Lower leg skin (tissue), 4 donors: Measurements from ENCODE around the gene TOR2A. TPM values are rescaled to one million over a fixed set of nuclear protein-coding genes. Genes with fewer than 3 reads are reported as not detected.

ENCODE experiments used
- DNase-seq, 2 donors: peaks; one replicate each; pipeline ENCODE4 v3.0.0-alpha.2; 2019; ENCODE audit warnings: low spot score in 2 of 2
- H3K4me3 ChIP-seq: fragments of 200-600 bp; sonication (generic); 2 replicates; pipeline ENCODE4 v1.5.1; 2017; ENCODE audit warnings: mild to moderate bottlenecking, low read depth; ENCODE audit not compliant: poor library complexity, severe bottlenecking
- CTCF ChIP-seq, 3 donors: fragments of 450-650 bp; IDR thresholded peaks; one replicate each; pipeline ENCODE4 v1.5.1; 2016; ENCODE audit warnings: antibody characterized with exemption in 3 of 3, mild to moderate bottlenecking in 3 of 3, moderate library complexity in 2 of 3
- POLR2A ChIP-seq, 2 donors: fragments of 450-650 bp; IDR thresholded peaks; one replicate each; pipeline ENCODE4 v1.6.1; 2016 to 2017; ENCODE audit warnings: antibody characterized with exemption in 2 of 2, mild to moderate bottlenecking in 1 of 2, moderate library complexity in 1 of 2
- WGBS, 2 donors: methylation state at CpG; one replicate each; pipeline ENCODE4 v1.1.5; 2018; 5-methylcytosine and 5-hydroxymethylcytosine counted together
- intact Hi-C: fragments of 100-400 bp; cut with DNase I; formaldehyde crosslinking; loops from one replicate; pipeline ENCODE4 v1.15.0; 2023; ENCODE audit warnings: low total_unique reads
- total RNA-seq, 4 donors: library from RNA; depleted of rRNA; stranded (reverse); fragments of >200 nt; gene quantifications; one replicate each; pipeline ENCODE4 v1.1.0, GENCODE V29; 2016

TOR2A gene
- total RNA-seq, 4 donors from 2014 or later = 11.5 to 19.9 (median 15.1) TPM

GRCh38 chr9:127773981-127774380 lies 38.9 kb upstream of the TOR2A start:
- no peak overlapping the region for H3K4me3 ChIP-seq
- 87 to 90% methylated on average over 10 of the region's 10 CpGs for WGBS, 2 donors
- intact Hi-C loops = no loop called here
- TF ChIP-seq POLR2A (IDR thresholded peaks at IDR 0.05) (no peak), CTCF (IDR thresholded peaks at IDR 0.05) (no peak)
- DNase-seq = no peak

- DNase-seq = no peak
- intact Hi-C loops = no loop called here
- WGBS, 2 donors = 88 to 92% methylated on average over 3 of the region's 3 CpGs
These were observed 38.2 kb upstream of the TOR2A start for GRCh38 chr9:127773272-127773671.

GRCh38 chr9:127772603-127773002 lies 37.5 kb upstream of the TOR2A start:
- H3K4me3 ChIP-seq = no peak overlapping the region
- TF ChIP-seq POLR2A (IDR thresholded peaks at IDR 0.05) (no peak), CTCF (IDR thresholded peaks at IDR 0.05) (no peak)
- intact Hi-C loops = no loop called here
- DNase-seq = no peak
- 88 to 94% methylated on average over 5 of the region's 5 CpGs for WGBS, 2 donors

More at GRCh38 chr9:127773272-127773671, 38.2 kb upstream of the TOR2A start:
- H3K4me3 ChIP-seq = no peak overlapping the region
- TF ChIP-seq CTCF (IDR thresholded peaks at IDR 0.05) (no peak), POLR2A (IDR thresholded peaks at IDR 0.05) (no peak)

GRCh38 chr9:127771570-127772189 lies 36.6 kb upstream of the TOR2A start:
- 3 to 5% methylated on average over 11 to 18 of the region's 19 CpGs for WGBS, 2 donors
- intact Hi-C loops = no loop called here
- no peak overlapping the region for H3K4me3 ChIP-seq
- no peak for TF ChIP-seq CTCF (IDR thresholded peaks at IDR 0.05)
- TF ChIP-seq POLR2A (IDR thresholded peaks at IDR 0.05) = no peak
- DNase-seq = no peak

- peak overlapping the region; percentile 32 for H3K4me3 ChIP-seq
- intact Hi-C loops = no loop called here
- TF ChIP-seq CTCF (IDR thresholded peaks at IDR 0.05) = no peak
- no peak for TF ChIP-seq POLR2A (IDR thresholded peaks at IDR 0.05)
- WGBS, 2 donors = 2 to 3% methylated on average over 27 to 43 of the region's 43 CpGs
- peak; percentile 97 to 100 for DNase-seq
These were observed 35.9 kb upstream of the TOR2A start for GRCh38 chr9:127770905-127771569.
